Esophagus muscularis mucosa (tissue), 3 donors: ENCODE results near the gene DDR2.

ENCODE experiments used
- CTCF ChIP-seq, 3 experiments: fragments of 200-600 bp in 2 of 3; fragments of 450-650 bp in 1 of 3; sonication (generic) in 2 of 3; IDR thresholded peaks; one replicate each; pipeline ENCODE4 v1.5.1; 2017 to 2019; ENCODE audit warnings: antibody characterized with exemption in 3 of 3, mild to moderate bottlenecking in 2 of 3, moderate library complexity in 1 of 3
- EP300 ChIP-seq: sonication (generic); formaldehyde crosslinking; IDR thresholded peaks from one replicate; pipeline ENCODE4 v1.6.1; 2017; ENCODE audit warnings: antibody characterized with exemption

- TF ChIP-seq EP300 (no peak), CTCF (IDR thresholded peaks at IDR 0.05) (no peak)
These were observed 958 bp downstream of the DDR2 start for GRCh38 chr1:162633081-162633762.
